Adipocyte (in vitro differentiated cells): ENCODE data around the gene OR10K2.
"Not testable (repeated sequence)": the region's sequence is repeated elsewhere in the genome, so short reads cannot be mapped to it uniquely, and the experiment has no call there.

ENCODE experiments used
- DNase-seq: peaks from one replicate; pipeline ENCODE4 v3.0.0-alpha.2; 2015; ENCODE audit warnings: low read depth
- H3K27me3 ChIP-seq: replicated peaks from 2 replicates; pipeline ENCODE4 v1.7.0; 2013; ENCODE audit warnings: mild to moderate bottlenecking, low read length, moderate library complexity; ENCODE audit not compliant: control insufficient read depth, insufficient read depth
- H3K36me3 ChIP-seq: 2 replicates; pipeline ENCODE4 v1.7.0; 2013; ENCODE audit warnings: low read length, mild to moderate bottlenecking, moderate library complexity; ENCODE audit not compliant: control insufficient read depth, insufficient read depth, severe bottlenecking
- H3K4me1 ChIP-seq: 2 replicates; pipeline ENCODE4 v1.7.0; 2013; ENCODE audit warnings: mild to moderate bottlenecking, low read length, moderate library complexity; ENCODE audit not compliant: control insufficient read depth, insufficient read depth
- H3K4me3 ChIP-seq: 2 replicates; pipeline ENCODE4 v1.7.0; 2013; ENCODE audit warnings: mild to moderate bottlenecking, low read length, moderate library complexity
- H3K9ac ChIP-seq: 2 replicates; pipeline ENCODE4 v1.7.0; 2013; ENCODE audit warnings: mild to moderate bottlenecking, low read length, moderate library complexity
- H3K9me3 ChIP-seq: 2 replicates; pipeline ENCODE4 v1.7.0; 2013; ENCODE audit warnings: mild to moderate bottlenecking, low read length, moderate library complexity; ENCODE audit not compliant: control insufficient read depth

OR10K2 gene, protein sequence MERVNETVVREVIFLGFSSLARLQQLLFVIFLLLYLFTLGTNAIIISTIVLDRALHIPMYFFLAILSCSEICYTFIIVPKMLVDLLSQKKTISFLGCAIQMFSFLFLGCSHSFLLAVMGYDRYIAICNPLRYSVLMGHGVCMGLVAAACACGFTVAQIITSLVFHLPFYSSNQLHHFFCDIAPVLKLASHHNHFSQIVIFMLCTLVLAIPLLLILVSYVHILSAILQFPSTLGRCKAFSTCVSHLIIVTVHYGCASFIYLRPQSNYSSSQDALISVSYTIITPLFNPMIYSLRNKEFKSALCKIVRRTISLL

DNA sequence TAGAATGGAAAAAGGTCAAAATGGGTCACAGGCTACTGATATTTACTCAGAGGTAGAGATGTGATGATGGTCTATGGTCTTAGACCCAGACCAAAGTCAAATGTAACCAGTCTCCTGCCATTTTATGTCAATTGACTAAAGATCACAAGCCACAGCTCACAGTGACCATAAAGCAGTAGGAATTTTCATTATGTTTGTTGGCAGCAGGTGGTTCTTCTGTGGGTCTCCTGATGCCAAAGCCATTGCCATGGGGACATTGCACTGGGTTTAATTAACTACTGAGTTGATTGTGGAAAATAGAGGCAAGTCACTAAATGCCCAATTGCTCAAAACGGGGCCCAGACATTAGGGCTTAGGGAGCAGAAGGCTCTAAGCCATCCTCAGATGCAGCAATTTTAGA is at the start of gene OR10K2:
Gene OR10K2 (minus strand): TSS at position 101 of the 400 bp plus-strand sequence. CDS start 5,371 bp downstream, outside the sequence.
- Histone ChIP-seq H3K27me3 (no peaks in the 10 kb centered on the region), H3K4me3 (no peak within 1 kb of the TSS), H3K9me3 (no peaks in the 10 kb centered on the region), H3K36me3 (no peaks in the 10 kb centered on the region), H3K4me1 (no peaks in the 10 kb centered on the region), H3K9ac (no peak within 1 kb of the TSS)
- no peak for DNase-seq

DNA sequence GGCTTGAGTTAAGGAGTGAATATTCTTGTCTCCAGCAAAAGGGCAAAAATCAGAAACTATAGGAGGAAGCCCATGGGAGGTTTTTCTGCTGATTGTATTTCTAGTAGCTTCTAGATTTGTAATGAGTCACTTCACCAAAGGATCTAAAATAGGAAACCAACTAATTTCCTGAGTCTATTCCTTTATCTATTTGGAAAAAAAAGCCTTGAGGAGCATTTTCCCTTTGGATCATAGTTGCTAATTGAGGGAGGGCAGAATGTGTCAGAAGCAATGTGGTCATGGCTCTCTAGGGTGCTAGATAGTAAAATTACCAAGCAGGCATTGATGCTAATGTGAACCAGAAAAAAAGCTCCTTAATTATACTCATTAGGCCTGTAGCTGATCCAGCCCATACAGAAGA is 45.9 kb upstream of the OR10K2 start, which contains the start of gene OR10R2:
Gene OR10R2 (plus strand): TSS at position 301 of the 400 bp plus-strand sequence. CDS start 106 bp downstream, outside the sequence.
- Histone ChIP-seq H3K9me3 (no peaks in the 10 kb centered on the region), H3K4me1 (no peaks in the 10 kb centered on the region), H3K9ac (no peak within 1 kb of the TSS), H3K4me3 (no peak within 1 kb of the TSS), H3K27me3 (no peaks in the 10 kb centered on the region), H3K36me3 (no peaks in the 10 kb centered on the region)
- no peak for DNase-seq

DNA sequence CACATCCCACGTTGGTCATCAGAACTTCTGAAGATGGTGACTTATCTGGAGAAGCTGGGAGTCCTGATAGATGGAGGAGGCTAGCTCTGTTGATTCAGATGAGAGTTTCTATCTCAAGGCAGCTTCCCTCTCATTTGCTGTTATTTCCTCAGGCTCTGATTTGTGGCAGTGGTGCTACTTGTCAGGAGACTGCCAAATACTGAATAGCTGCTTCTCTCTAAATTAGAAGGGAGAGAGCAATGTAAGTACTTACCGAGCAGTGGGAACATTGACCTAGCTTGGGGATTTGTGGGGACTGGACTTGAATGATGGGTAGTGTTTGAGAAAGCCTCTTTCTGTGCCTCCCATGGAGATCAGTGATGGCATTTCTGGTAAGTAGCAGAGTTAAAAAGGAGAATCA is 35.5 kb upstream of the OR10K2 start, which contains the start of gene OR10K1:
Gene OR10K1 (plus strand): TSS at position 301 of the 400 bp plus-strand sequence. CDS start 3,728 bp downstream, outside the sequence.
- H3K27me3 ChIP-seq: no peaks in the 10 kb centered on the region
- no peak within 1 kb of the TSS for H3K4me3 ChIP-seq
- no peaks in the 10 kb centered on the region for H3K9me3 ChIP-seq
- no peak for DNase-seq
- no peaks in the 10 kb centered on the region for H3K36me3 ChIP-seq
- no peak within 1 kb of the TSS for H3K9ac ChIP-seq
- no peaks in the 10 kb centered on the region for H3K4me1 ChIP-seq

DNA sequence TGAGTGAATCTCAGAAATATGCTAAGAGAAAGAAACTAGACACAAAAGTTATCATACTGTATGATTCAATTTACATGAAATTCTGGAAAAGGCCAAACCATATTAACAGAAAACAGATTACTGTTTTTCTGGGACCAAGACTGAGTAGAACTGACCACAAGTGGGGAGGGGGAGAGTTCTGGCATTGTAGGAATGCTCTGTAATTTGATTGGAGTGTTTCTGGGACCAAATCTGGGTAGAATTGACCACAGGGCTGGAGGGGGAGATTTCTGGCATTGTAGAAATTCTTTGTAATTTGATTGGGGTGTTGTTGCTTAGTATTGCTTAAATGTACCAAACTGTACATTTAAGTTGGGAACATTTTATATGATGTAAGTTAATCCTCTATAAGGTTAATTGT is 32.2 kb upstream of the OR10K2 start:
- no peaks in the 10 kb centered on the region for H3K27me3 ChIP-seq
- H3K9ac ChIP-seq: no peak overlapping the region
- H3K4me3 ChIP-seq: no peak overlapping the region
- no peaks in the 10 kb centered on the region for H3K4me1 ChIP-seq
- no peaks in the 10 kb centered on the region for H3K36me3 ChIP-seq
- DNase-seq: no peak
- no peaks in the 10 kb centered on the region for H3K9me3 ChIP-seq

DNA sequence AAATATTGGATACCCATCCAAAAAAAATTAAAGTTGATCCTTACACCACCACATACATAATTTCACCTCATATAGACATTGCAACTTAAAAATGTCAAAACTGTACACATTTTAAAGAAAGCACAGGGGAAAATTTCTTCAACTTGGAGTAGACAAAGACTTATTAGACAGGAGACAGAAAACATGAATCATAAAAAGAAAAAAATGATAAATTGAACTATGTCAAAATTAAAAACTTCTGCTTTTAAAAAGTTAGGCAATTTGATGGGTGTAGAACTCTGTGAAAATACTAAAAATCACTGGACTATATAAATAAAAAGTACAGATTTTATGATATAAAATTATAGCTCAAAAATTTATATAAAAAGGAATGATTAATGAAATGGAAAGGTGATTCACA is 31.2 kb upstream of the OR10K2 start:
- Histone ChIP-seq H3K4me1 (no peaks in the 10 kb centered on the region), H3K9ac (no peak overlapping the region), H3K36me3 (no peaks in the 10 kb centered on the region), H3K9me3 (no peaks in the 10 kb centered on the region), H3K27me3 (no peaks in the 10 kb centered on the region), H3K4me3 (no peak overlapping the region)
- no peak for DNase-seq

DNA sequence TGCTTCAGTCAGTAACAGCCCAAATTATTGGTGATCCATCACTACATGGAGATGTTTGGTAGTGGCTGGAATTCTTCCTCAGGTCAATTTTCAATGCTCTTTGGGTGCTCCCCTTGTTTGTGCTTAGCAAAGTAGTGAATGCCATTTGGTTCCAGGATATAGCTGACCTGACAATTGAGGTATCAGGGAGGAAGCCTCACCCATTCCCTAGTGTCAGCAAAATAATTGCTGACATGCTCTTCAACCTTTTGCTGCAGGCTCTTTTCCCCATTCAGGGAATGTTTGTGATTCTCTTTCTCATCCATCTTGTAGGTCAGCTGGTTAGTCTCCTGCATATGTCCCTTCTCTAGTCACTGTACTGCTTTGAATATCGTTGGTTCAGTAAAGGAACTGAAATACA is 28.5 kb upstream of the OR10K2 start:
- no peak for DNase-seq
- Histone ChIP-seq H3K9ac (no peak overlapping the region), H3K9me3 (peaks cover 11% of the 10 kb centered on the region), H3K4me3 (no peak overlapping the region), H3K4me1 (no peaks in the 10 kb centered on the region), H3K27me3 (no peaks in the 10 kb centered on the region), H3K36me3 (no peaks in the 10 kb centered on the region)

DNA sequence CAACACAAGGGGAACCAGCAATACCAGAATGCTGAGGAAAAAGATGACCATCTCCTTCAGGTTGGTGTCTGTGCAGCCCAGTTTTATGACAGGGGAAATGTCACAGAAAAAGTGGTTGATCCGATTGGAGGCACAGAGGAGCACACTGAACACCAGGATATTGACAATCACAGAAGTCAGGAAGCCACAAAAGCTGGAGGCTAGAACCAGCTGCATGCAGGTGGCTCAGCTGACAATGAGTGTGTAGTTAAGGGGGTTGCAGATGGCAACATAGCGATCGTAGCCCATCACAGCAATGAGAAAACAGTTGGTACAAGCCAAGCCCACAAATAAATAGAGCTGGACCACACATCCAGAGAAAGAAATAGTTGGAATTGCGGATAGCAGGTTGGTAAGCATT is 19.3 kb upstream of the OR10K2 start:
- Histone ChIP-seq H3K36me3 (no peaks in the 10 kb centered on the region), H3K4me1 (no peaks in the 10 kb centered on the region), H3K4me3 (no peak overlapping the region), H3K9me3 (no peaks in the 10 kb centered on the region), H3K9ac (no peak overlapping the region), H3K27me3 (no peaks in the 10 kb centered on the region)
- no peak for DNase-seq

DNA sequence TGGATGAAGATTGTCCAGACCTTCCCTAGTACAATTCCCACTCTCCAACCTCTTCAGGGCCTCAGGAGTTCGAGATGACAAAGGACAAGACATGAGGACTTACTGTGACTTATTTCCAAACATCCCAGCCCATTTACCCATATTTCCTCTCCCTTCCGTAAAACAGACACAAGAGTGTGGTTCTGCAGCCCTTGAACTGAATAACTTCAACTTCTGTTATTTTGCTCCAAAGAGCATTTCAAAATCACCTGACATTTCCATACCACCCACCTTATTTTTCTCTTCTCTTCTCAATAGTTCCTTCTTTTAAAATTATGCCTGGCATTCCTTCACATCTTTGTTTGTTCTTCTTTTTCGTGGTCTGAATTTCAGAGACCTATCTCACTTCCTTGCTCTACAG is 8.7 kb upstream of the OR10K2 start:
- no peaks in the 10 kb centered on the region for H3K36me3 ChIP-seq

DNA sequence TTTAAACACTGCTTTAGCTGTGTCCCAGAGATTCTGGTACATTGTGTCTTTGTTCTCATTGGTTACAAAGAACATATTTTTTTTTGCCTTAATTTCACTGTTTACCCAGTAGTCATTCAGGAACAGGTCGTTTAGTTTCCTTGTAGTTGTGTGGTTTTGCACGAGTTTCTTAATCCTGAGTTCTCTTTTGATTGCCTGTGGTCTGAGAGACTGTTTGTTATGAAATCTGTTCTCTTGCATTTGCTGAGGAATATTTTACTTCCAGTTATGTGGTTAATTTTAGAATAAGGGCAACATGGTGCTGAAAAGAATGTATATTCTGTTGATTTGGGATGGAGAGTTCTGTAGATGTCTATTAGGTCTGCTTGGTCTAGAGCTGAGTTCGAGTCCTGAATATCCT is 4.1 kb upstream of the OR10K2 start:
- H3K27me3 ChIP-seq, H3K9me3 ChIP-seq, H3K4me3 ChIP-seq, H3K4me1 ChIP-seq, DNase-seq, H3K9ac ChIP-seq, H3K36me3 ChIP-seq: not testable (repeated sequence)

More for the DNA sequence above, 8.7 kb upstream of the OR10K2 start:
- Histone ChIP-seq H3K4me1 (no peaks in the 10 kb centered on the region), H3K9me3 (no peaks in the 10 kb centered on the region), H3K9ac (no peak overlapping the region), H3K27me3 (no peaks in the 10 kb centered on the region), H3K4me3 (no peak overlapping the region)
- DNase-seq: no peak

DNA sequence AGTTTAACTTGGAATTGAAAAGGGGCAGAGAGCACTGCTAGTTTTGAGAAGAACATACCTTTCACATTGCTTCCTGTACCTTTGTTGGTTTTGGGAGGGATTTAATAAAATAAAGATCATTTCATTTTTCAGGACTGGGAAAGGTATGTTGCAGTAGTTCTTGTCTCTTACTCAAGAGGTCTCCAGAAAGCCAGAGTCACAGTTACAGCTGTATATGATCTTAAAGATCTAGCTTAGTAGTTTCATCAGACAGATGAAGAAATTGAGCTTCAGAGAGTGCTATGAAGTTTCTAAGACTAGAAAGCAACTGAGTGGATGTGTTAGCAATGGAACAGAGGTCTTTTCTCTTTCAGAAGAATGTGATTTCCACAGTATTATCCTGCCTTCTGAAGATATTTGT is 1.0 kb downstream of the OR10K2 start:
- no peaks in the 10 kb centered on the region for H3K36me3 ChIP-seq
- H3K4me3 ChIP-seq: no peak overlapping the region
- no peaks in the 10 kb centered on the region for H3K27me3 ChIP-seq
- no peak overlapping the region for H3K9ac ChIP-seq
- no peak for DNase-seq
- H3K9me3 ChIP-seq: no peaks in the 10 kb centered on the region
- no peaks in the 10 kb centered on the region for H3K4me1 ChIP-seq

DNA sequence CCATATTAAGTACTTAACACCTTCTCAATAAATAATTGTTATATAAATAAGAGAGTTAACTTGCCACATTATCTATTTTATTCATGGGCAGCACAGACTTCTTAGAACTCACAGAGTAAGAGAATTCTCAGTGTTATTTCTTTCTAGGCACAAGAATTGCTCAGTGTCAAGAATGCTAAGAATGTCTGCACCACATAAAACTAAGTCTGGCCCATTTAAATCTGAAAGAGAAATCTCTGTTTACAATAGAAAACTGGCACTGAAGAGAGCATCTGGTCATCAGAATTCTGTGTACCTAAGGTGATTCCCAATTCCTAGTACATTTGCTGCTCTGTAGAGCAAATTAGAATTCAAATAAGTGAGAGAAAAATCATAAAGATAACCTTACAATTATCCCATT is 3.8 kb downstream of the OR10K2 start:
- no peak overlapping the region for H3K4me3 ChIP-seq
- no peak for DNase-seq

DNA sequence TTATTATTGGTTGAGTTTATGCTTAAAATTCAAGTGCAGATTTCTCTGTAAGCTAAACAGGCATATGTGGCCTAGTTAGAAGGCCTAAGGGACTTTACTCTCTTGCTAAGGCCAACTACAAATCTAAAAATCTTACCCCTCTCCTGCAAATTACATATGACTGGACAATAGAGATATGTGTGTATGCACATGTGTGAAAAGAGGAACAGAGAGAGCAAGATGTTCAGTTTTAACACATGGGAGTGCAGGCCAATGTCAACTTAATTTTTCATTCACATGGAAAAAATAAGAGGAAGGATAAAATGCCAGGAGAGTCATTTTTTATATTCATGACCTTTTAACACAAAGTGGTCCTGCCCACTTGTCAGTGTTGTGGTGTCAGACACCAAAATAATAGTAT is 8.5 kb downstream of the OR10K2 start:
- no peaks in the 10 kb centered on the region for H3K27me3 ChIP-seq
- no peaks in the 10 kb centered on the region for H3K4me1 ChIP-seq

More for the DNA sequence above, 3.8 kb downstream of the OR10K2 start:
- no peaks in the 10 kb centered on the region for H3K27me3 ChIP-seq
- H3K36me3 ChIP-seq: no peaks in the 10 kb centered on the region
- no peaks in the 10 kb centered on the region for H3K9me3 ChIP-seq
- H3K9ac ChIP-seq: no peak overlapping the region
- H3K4me1 ChIP-seq: no peaks in the 10 kb centered on the region

More for the DNA sequence above, 8.5 kb downstream of the OR10K2 start:
- Histone ChIP-seq H3K9ac (no peak overlapping the region), H3K4me3 (no peak overlapping the region), H3K9me3 (no peaks in the 10 kb centered on the region), H3K36me3 (no peaks in the 10 kb centered on the region)
- no peak for DNase-seq
